ENCODE measurements around the gene GIPC2.
"Not testable (repeated sequence)": the region's sequence is repeated elsewhere in the genome, so short reads cannot be mapped to it uniquely, and the experiment has no call there.

The GIPC2 gene

DNA sequence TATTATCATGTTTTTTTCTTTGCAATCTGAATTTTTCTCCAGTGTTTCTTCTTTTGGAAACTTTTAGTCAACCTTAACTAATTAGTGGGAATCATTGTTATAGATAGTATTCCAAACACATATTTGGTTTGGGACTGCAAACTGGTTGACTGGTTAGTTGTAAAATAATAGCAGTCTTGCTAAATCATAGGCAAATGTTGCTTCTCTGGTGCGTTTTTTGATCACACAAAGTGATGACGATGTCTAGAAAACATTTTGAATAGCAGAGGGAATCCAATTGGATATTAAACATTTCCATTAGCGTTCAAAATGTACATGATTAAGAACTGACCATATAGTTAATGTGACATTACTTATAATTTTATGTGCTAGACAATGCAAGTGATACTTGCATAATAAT is 36.5 kb upstream of the GIPC2 start:
- no peak overlapping the region for H3K4me3 ChIP-seq (ENCODE audit: low read depth, low read length)
- H3K36me3 ChIP-seq = no peaks in the 10 kb centered on the region
- DNase-seq = no peak
- no peaks in the 10 kb centered on the region for H3K9me3 ChIP-seq (ENCODE audit: severe bottlenecking)
- TF ChIP-seq, protein P1, sequence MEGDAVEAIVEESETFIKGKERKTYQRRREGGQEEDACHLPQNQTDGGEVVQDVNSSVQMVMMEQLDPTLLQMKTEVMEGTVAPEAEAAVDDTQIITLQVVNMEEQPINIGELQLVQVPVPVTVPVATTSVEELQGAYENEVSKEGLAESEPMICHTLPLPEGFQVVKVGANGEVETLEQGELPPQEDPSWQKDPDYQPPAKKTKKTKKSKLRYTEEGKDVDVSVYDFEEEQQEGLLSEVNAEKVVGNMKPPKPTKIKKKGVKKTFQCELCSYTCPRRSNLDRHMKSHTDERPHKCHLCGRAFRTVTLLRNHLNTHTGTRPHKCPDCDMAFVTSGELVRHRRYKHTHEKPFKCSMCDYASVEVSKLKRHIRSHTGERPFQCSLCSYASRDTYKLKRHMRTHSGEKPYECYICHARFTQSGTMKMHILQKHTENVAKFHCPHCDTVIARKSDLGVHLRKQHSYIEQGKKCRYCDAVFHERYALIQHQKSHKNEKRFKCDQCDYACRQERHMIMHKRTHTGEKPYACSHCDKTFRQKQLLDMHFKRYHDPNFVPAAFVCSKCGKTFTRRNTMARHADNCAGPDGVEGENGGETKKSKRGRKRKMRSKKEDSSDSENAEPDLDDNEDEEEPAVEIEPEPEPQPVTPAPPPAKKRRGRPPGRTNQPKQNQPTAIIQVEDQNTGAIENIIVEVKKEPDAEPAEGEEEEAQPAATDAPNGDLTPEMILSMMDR (IDR thresholded peaks at IDR 0.05; ENCODE audit: low read depth, low read length) = no peak
- H3K27ac ChIP-seq = no peak overlapping the region
- no peaks in the 10 kb centered on the region for H3K27me3 ChIP-seq (ENCODE audit: insufficient read depth, low read depth, severe bottlenecking)

DNA sequence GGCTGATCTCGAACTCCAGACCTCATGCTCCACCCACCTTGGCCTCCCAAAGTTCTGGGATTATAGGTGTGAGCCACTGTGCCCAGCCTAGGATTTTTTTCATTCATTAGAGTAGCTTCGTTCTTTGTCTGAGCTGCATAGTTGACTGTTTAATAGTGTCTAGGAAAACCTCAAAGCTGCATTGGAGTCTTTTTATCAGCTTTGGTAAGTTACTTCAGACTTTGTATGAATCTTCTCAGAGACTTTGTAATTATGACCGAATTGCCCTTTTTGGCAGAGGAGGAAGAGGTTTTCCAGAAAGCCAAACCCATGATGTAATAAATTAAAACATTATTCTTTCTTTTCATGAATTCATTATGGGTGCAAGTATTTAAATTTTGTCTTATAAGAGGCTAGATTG is 35.9 kb upstream of the GIPC2 start:
- DNase-seq = no peak

DNA sequence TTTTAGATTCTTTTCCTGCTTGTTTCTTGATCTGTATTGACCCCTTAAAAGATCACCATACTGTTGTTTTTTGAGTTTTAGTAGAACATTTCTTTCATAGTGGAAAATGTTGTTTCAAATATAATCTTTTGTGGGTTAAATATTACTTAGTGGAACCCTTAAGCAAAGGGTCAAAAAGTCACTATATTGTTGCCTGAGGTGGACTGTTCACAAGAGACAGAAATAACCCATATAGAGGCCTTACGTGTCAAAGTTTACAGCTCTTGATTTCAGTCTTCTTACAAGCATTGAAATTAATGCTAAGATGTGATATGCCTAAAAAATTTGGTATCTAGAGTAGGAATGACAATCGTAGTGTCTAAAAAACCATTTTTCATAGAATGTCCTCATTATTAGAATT is 34.7 kb upstream of the GIPC2 start:
- H3K27me3 ChIP-seq (ENCODE audit: insufficient read depth, low read depth, severe bottlenecking) = no peaks in the 10 kb centered on the region
- no peaks in the 10 kb centered on the region for H3K9me3 ChIP-seq (ENCODE audit: severe bottlenecking)
- DNase-seq = no peak
- peaks cover 3% of the 10 kb centered on the region for H3K36me3 ChIP-seq
- TF ChIP-seq, protein P1 (IDR thresholded peaks at IDR 0.05; ENCODE audit: low read depth, low read length) = no peak
- H3K27ac ChIP-seq = no peak overlapping the region
- H3K4me3 ChIP-seq (ENCODE audit: low read depth, low read length) = no peak overlapping the region

More for the DNA sequence above, 35.9 kb upstream of the GIPC2 start:
- Histone ChIP-seq H3K27me3 (ENCODE audit: insufficient read depth, low read depth, severe bottlenecking) (no peaks in the 10 kb centered on the region), H3K36me3 (peaks cover under 1% of the 10 kb centered on the region; the same call in 1 of the 2 replicates), H3K27ac (no peak overlapping the region), H3K9me3 (ENCODE audit: severe bottlenecking) (no peaks in the 10 kb centered on the region), H3K4me3 (ENCODE audit: low read depth, low read length) (no peak overlapping the region)
- TF ChIP-seq, protein P1 (IDR thresholded peaks at IDR 0.05; ENCODE audit: low read depth, low read length) = no peak

DNA sequence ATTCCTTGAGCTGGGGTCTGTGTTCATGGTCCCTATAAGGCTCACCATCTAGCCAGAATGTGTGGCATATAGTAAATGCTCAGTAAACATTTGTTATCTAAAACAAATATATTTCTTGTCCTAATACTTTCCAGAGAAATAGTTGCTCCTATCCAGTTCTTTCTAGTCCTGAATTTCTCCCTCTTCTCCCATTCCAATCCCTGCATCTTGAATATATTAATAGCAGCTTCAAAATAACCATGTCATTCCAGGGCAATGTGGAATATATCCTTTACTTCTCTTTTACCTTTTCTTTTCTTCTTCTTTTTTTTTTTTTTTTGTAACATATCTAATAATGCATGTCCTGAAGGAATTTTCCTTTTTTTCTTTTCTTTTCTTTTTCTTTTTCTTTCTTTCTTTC is 30.6 kb upstream of the GIPC2 start:
- DNase-seq = no peak
- Histone ChIP-seq H3K9me3 (ENCODE audit: severe bottlenecking) (no peaks in the 10 kb centered on the region), H3K27me3 (ENCODE audit: insufficient read depth, low read depth, severe bottlenecking) (no peaks in the 10 kb centered on the region), H3K27ac (no peak overlapping the region), H3K36me3 (peaks cover 3% of the 10 kb centered on the region), H3K4me3 (ENCODE audit: low read depth, low read length) (no peak overlapping the region)
- TF ChIP-seq, protein P1 (IDR thresholded peaks at IDR 0.05; ENCODE audit: low read depth, low read length) = no peak

DNA sequence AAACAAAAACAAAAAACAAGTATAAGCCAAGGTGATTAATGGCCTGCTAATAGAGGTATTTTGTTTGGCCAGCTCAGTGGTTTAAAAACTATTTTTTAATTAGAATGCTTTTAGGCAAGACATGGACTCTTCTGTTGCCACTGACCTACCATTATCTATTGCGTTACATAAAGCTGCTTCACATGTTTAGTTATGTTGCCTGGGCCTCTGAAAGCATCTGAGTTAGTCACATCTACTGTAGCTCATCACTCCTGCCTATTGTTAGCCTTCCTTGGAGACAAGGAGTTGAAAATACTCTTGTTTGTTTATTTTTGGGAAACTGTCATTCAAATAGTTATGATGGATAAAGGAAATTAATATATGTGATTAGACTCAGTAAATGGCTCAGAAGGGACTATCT is 26.7 kb upstream of the GIPC2 start:
- Histone ChIP-seq H3K27ac (no peak overlapping the region), H3K27me3 (ENCODE audit: insufficient read depth, low read depth, severe bottlenecking) (no peaks in the 10 kb centered on the region), H3K36me3 (peaks cover 3% of the 10 kb centered on the region), H3K9me3 (ENCODE audit: severe bottlenecking) (no peaks in the 10 kb centered on the region), H3K4me3 (ENCODE audit: low read depth, low read length) (no peak overlapping the region)
- DNase-seq = no peak
- TF ChIP-seq, protein P1 (IDR thresholded peaks at IDR 0.05; ENCODE audit: low read depth, low read length) = no peak

DNA sequence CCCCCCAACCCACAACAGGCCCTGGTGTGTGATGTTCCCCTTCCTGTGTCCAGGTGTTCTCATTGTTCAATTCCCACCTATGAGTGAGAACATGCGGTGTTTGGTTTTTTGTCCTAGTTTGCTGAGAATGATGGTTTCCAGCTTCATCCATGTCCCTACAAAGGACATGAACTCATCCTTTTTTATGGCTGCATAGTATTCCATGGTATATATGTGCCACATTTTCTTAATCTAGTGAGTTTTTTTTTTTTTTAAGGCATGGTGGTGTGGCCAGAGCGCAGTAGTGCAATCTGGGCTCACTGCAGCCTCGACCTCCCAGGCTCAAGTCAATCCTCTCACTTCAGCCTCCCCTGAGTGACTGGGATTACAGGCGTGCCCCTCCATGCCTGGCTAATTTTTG is 24.6 kb upstream of the GIPC2 start:
- H3K4me3 ChIP-seq (ENCODE audit: low read depth, low read length); H3K27ac ChIP-seq; H3K27me3 ChIP-seq (ENCODE audit: insufficient read depth, low read depth, severe bottlenecking); H3K36me3 ChIP-seq; H3K9me3 ChIP-seq (ENCODE audit: severe bottlenecking); DNase-seq: not testable (repeated sequence)

All from WERI-Rb-1 (cell line).